HG03066 (cell line): Measurements from ENCODE around the gene SORCS2.

Experiments
- ATAC-seq: cut with Tn5 transposase; IDR thresholded peaks from one replicate; pipeline ENCODE4 v1.9.1; 2021; ENCODE audit warnings: low read depth; ENCODE audit not compliant: unreplicated experiment

SORCS2 gene

GRCh38 chr4:7313991-7314390 lies 121.7 kb downstream of the SORCS2 start:
- ATAC-seq, result no peak

- no peak for ATAC-seq
These were observed 122.9 kb downstream of the SORCS2 start for GRCh38 chr4:7315286-7315685.

- ATAC-seq, result no peak
These were observed 123.6 kb downstream of the SORCS2 start for GRCh38 chr4:7315935-7316334.

- ATAC-seq, result no peak
These were observed 126.7 kb downstream of the SORCS2 start for GRCh38 chr4:7319024-7319423.

GRCh38 chr4:7320206-7320797 lies 128.0 kb downstream of the SORCS2 start:
- ATAC-seq, result no peak

- no peak for ATAC-seq
These were observed 130.0 kb downstream of the SORCS2 start for GRCh38 chr4:7322166-7322991.

GRCh38 chr4:7323461-7323871 lies 131.1 kb downstream of the SORCS2 start:
- ATAC-seq, result no peak

GRCh38 chr4:7323872-7324650 lies 131.7 kb downstream of the SORCS2 start:
- ATAC-seq, result no peak

GRCh38 chr4:7324651-7325121 lies 132.3 kb downstream of the SORCS2 start:
- ATAC-seq, result no peak

- no peak for ATAC-seq
These were observed 133.2 kb downstream of the SORCS2 start for GRCh38 chr4:7325541-7325940.

- no peak for ATAC-seq
These were observed 134.0 kb downstream of the SORCS2 start for GRCh38 chr4:7326306-7326692.

- no peak for ATAC-seq
These were observed 134.5 kb downstream of the SORCS2 start for GRCh38 chr4:7326693-7327340.

GRCh38 chr4:7327341-7327885 lies 135.1 kb downstream of the SORCS2 start:
- ATAC-seq, result no peak

- no peak for ATAC-seq
These were observed 136.0 kb downstream of the SORCS2 start for GRCh38 chr4:7328162-7328912.

GRCh38 chr4:7328913-7329638 lies 136.7 kb downstream of the SORCS2 start:
- no peak for ATAC-seq

- ATAC-seq, result no peak
These were observed 137.8 kb downstream of the SORCS2 start for GRCh38 chr4:7330031-7330596.

- ATAC-seq, result no peak
These were observed 138.7 kb downstream of the SORCS2 start for GRCh38 chr4:7330811-7331681.

- ATAC-seq, result no peak
These were observed 139.3 kb downstream of the SORCS2 start for GRCh38 chr4:7331682-7332000.
